SKM-1 treated with dmso at 0.1 percent for 144 hours (cell line): ENCODE measurements around the gene IMPG2.
"Not testable (repeated sequence)": the region's sequence is repeated elsewhere in the genome, so short reads cannot be mapped to it uniquely, and the experiment has no call there.

Experiments used
- DNase-seq: peaks from one replicate; lab custom pipeline; 2025; ENCODE audit not compliant: unreplicated experiment; lab: John Stamatoyannopoulos, UW

Gene IMPG2

DNA sequence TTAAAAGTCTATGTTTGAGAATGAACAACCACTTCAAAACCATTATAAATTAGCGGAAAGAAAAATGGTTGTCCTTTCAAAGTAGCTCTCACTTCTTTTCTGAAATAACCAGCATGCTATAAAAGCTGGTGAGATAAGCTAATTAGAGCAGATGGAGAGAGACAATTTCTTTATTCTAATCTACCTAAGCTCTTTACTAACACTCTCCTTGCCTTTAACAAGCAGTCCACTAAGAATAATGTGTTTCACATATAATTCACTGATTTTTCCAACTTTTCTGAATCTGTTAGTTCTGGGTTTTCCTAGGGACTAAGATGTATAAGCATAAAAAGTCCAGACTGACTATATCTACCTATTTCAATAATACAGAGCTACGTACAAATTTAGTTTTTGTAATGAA is at the start of gene IMPG2:
TSS of gene IMPG2 (minus strand) at position 101 of the 400 bp plus-strand sequence. CDS start 203 bp downstream, outside the sequence.
- DNase-seq = no peak

DNA sequence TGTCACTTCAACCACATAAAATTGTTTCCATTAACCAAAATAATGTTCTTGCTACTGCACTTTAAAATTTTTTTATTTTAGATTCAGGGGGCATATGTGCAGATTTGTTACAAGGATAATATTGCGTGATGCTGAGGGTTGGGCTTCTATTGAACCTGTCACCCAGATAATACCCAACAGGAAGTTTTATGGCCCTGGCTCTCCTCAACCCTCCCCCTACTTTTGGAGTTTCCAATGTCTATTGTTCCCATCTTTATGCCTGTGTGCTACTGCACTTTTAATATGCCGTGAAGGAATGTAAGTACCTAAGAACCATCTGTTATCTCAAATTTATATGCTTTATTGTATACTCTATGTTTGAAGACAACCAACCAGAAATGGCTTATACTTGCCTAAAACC is 42.0 kb upstream of the IMPG2 start:
- no peak for DNase-seq

DNA sequence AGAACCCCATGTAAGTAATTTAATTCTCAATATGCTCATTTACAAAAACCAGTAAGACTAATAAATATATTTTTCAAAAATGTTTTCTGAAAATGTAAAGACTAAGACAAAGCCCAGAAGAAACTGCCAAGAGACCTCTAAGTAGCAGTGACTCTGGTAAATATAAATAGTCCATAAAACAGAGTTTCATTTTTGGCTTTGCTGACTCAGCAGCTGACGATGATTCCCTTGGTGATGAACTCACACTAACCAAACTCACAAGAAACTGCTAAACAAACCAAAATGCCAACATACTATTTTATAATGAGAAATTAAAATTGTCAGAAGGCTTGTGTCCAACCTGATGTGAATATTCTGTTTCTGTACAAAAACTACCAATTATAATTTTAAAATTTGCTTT is 31.5 kb upstream of the IMPG2 start:
- DNase-seq = no peak

DNA sequence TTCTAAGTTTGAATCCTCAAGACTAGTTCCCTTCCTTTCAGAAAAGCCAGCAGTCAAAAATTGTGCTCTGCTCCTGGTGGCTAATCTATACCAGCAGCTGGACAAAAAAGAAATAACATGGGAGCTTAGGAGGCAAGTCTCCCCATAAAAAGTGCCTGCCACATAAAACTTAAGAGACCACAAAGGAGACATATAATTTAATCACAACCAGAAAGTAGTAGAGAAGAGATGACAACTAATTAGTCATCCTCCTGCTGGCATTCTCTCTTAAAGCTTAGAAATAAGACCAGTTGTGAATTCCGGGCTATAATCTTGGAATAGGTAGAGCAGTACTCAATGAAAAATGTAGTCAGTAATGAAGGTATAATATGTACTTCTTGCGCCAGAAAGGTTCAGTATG is 20.2 kb upstream of the IMPG2 start:
- DNase-seq = no peak

DNA sequence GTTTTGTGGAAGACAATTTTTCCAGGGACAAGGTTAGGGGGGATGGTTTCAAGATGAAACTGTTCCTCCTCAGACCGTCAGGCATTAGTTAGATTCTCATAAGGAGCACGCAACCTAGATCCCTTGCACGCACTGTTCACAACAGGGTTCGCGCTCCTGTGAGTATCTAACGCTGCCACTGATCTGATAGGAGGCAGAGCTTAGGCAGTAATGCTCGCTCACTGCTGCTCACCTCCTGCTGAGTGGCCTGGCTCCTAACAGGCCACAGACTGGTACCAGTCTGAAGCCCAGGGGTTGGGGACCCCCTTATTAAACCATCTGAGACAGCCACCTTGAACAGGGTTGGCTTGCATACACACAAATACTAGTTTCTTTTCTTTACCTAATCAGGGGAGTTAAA is 13.5 kb upstream of the IMPG2 start:
- DNase-seq = no peak

DNA sequence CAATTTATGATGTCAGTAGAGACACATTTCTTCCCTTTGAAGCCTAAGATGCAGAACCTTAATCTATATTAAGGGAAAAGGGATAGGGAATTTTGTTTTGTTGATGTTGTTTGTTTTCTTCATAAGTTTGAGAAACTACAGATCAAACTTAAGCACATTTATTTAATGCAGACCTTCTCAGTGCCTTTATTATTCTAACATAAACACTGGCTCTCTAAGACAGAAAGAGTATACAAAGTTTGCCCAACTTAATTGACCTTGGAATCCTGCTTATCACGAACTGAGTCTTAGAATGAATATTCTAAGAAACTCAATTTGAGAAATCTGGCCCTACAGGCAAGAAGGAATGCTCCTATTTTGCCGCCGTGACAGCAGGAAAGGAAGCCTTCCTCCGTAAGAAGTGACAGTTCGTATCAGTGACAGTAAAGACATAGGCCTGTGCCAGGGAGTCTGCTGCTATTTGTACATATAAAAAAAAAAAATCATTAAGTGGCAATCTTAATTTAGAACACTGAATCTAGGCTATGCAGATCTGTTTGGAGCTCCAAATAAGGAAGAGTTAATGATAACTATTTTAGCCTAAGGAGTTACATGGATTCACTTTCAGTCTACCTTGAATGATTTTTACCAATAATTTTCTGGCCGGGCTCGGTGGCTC is 8.8 kb upstream of the IMPG2 start:
- no peak for DNase-seq

DNA sequence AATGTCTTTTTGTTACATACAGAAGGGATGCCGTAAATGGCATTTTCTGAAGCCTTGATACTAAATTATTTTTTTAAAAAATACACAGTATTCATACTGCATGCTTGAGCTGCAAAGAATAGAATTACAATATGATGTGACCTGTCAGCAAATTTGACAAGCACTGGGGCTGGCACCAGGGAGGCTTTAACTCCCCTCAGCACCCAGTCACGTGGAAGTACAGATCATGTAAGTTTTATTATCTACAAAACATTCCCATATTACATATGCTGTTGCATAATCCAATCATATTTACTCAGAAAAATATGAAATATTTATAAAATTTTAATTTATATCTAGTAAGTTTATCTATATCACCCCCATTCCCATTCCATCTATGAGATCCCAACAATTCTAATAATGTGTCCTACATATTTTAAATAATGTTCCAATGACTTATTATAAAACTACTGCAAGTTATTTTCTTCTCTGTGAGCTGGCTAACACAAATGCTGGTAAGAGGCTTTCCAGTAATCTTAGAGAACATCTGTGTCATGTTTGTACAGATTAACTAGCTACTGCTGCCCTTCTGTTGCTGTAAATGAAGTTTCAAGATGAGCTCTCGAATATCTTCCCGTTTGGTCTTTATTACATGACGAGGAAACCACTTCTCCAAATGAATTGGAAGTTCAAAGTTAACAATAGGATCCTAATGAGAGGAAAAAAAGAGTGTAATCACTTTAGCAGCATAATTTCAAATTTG is 5.2 kb upstream of the IMPG2 start:
- DNase-seq = no peak

DNA sequence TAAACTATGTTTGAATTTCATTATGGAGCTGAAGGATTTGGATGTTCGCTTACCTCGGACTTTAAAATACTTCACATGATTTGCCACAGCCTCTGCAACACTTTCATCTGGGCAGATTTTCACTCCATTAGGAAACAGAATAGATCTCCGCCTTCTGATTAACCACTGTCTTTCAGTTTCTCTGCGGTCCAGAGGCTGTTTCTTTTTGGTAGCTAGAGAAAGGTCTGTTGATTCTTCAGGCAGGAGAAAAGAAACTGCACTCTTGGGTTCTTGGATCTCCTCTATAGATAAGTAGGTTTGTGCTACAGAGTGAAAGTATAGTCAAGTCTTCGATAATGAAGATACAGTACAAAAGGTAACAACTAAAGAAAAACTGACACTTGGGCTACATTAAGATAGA is 844 bp downstream of the IMPG2 start:
- no peak for DNase-seq

DNA sequence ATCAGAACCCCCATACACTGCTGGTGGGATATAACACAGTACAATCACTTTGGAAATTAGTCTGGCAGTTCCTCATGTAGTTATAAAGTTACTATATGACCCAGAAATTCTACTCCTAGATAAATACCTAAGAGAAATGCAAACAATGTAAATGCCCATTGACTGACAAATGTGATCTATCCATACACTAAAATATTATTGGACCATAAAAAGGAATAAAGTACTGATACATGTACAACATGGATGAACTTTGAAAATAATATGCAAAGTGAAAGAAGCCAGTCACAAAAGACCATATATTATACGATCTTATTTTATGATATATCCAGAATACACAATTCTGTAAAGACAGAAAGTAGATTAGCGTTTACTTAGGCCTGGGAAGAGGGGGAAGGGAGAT is 7.8 kb downstream of the IMPG2 start:
- no peak for DNase-seq

DNA sequence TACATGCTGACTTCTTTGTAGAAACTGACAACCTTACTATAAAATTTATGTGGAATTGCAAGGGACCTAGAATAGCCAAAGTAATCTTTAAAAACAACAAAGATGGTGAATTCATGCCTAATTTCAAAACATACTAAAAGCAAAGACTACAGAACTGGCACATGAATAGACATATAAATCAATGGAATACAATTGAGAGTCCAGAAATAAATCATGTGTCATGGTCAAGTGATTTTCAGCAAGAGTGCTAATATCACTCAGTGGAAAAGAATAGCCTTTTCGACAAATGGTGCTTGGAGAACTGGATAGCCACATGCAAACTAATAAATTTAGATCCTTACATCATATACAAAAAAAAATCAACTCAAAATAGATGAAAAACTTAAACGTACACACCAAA is 8.7 kb downstream of the IMPG2 start:
- DNase-seq = no peak

DNA sequence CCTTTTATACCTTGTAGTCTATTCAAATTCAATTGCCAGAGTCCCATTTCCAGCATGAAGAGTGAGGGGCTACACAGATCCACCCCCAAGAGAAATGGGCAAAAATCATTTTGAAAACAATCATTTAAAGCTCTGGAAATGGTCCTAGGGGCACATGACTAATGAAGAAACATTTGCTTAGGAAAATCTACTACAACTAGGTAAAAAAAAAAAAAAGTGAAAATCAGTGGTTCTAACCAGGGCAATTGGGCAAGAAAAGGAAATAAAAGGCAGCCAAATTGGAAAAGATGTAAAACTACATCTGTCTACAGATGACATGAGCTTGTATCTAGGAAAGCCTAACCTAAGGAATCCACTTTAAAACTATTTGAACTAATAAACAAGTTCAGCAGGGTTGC is 9.4 kb downstream of the IMPG2 start:
- no peak for DNase-seq

DNA sequence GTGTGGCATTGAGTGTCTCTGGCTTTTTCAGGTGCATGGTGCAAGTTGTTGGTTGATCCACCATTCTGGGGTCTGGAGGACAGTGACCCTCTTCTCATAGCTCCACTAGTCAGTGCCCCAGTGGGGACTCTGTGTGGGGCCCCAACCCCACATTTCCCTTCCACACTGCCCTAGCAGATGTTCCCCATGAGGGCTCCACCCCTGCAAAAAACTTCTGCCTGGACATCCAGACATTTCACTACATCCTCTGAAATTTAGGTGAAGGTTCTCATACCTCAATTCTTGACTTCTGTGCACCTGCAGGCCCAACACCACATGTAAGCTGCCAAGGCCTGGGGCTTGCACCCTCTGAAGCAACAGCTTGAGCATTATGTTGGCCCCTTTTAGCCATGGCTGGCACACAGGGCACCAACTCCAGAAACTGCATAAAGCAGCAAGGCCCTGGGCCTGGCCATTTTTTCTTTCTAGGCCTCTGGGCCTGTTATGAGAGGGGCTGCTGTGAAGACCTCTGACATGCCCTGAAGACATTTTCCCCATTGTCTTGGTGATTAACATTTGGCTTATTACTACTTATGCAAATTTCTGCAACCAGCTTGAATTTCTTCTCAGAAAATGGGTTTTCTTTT is 12.1 kb downstream of the IMPG2 start:
- DNase-seq = not testable (repeated sequence)

DNA sequence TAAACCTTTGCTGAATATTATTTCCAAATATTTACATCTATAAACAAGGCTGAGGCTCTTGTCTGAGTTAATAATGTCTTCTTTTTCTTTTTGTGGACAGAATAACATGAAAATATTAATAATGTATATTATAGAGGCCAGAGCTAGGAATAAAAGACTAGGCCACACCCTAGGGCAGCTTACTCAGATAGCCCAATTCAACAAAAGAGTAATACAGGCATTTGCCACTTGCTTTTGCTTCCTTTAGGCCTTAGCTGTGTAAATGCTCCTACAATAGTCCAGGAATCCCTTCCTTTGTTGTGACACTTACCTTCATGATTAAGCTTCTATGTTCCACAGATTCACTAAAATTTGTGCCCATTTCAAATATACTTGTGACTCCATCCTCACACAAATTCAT is 16.5 kb downstream of the IMPG2 start:
- no peak for DNase-seq

DNA sequence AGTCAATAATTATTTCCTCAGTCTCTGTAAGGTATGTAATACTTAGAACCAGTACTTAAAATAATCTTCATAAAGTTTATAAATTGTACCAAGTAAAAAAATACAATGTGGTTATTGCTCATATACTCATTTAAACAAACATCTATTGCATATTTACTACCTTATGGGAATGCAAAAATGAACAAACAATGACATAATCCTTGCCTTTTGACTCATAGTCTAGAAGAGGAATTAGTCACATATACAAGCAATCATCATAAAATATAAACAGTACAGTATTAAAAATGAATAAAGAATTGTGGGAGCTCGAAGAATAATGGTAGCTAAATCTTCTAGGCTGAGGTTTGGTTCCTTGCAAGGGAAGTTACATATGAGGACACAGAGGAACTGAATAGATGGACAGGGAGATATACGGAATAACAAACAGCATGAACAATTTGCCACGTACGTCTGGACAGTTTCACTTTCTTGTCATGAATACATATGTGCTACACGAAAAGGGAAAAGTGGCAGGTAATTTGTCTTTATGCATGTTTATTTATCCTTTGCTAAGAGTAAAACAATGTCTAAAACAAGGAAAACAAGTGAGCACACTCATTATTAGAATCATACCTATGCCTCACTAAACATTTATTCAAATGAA is 17.2 kb downstream of the IMPG2 start:
- no peak for DNase-seq

DNA sequence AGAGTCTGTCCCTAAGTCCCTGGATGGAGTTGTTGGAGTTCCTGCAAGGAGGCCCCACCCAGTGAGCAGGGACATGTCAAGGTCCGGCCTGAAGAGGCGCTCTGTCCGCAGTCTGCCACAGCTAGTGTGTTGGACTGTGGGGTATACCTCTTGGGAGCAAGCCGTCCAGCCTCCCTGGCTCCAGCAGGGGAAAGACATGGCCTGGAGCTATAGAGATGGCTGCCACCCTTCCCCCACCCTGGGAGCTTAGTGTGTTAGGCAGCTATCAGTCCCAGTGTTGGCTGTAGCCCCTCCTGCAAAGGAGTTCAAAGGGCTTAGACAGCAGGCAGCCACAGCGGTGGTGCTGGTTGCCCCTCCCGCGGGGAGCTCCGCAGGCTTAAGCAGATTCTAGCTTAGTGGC is 20.3 kb downstream of the IMPG2 start:
- DNase-seq = no peak

DNA sequence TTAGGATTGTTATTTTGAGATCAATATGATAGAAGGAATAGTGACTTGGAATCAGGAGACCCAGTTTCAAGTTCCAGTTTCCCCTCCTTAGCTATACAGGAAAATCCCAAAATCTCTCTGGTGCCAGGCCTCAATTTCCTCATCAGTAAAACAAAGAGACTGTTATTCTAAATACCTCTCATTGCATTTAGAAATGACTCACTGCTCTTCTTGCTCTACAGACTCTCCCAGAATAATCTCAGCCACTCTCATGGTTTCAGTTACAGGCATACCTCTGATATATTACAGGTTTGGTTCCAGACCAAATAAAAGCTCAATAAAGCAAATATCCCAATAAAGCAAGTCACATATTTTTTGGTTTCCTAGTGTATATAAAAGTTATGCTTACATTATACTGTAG is 28.3 kb downstream of the IMPG2 start:
- no peak for DNase-seq

DNA sequence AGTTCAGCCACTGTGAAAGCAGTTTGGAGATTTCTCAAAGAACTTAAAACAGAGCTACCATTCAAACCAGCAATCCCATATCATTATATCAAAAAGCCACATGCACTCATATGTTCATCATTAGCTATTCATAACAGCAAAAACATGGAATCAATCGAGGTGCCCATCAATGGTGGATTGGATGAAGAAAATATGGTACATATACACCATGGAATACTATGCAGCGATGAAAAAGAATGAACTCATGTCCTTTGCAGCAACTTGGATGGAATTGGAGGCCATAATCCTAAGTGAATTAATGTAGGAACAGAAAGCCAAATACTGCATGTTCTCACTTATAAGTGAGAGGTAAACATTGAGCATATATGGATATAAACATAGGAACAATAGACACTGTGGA is 32.1 kb downstream of the IMPG2 start:
- DNase-seq = no peak

DNA sequence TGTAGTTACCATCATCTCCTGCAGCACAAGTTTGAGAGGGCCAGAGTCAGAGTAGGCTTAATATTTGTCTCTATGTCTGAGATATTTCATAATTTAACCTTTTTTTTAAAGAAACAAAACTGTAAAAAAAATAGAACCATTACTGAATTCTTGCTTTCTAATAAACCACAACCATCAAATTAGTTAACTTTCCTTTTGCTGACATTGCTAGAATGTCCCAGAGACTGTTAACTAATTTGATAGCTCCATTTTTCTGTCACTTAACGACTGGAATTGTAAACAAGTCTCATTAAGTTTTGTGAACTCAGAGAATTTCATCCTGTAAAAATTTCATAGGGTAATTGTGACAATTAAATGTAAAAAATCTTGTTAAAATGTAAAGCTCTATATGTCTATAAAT is 35.6 kb downstream of the IMPG2 start:
- no peak for DNase-seq

DNA sequence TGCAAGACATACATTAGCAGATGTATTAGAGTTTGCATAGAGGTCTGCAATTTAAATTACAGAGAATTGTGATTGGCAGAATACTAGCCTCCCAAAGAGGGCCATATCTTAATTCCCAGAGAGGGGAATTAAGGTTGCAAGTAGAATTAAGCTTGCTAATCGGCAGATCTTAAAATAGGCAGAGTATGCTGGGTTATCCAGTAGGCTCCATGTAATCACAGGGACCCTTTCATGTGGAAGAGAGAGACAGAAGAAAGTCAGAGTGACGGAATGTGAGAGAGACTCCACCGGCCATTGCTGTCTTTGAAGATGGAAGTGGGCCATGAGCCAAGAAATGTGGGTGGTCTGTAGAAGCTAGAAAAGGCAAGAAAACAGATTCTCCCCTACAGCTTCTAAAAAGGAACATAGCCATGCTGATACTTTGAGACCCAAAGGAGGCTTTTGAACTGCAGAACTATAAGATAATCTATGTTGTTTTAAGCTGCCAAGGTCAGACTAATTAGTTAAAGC is 38.8 kb downstream of the IMPG2 start:
- no peak for DNase-seq

DNA sequence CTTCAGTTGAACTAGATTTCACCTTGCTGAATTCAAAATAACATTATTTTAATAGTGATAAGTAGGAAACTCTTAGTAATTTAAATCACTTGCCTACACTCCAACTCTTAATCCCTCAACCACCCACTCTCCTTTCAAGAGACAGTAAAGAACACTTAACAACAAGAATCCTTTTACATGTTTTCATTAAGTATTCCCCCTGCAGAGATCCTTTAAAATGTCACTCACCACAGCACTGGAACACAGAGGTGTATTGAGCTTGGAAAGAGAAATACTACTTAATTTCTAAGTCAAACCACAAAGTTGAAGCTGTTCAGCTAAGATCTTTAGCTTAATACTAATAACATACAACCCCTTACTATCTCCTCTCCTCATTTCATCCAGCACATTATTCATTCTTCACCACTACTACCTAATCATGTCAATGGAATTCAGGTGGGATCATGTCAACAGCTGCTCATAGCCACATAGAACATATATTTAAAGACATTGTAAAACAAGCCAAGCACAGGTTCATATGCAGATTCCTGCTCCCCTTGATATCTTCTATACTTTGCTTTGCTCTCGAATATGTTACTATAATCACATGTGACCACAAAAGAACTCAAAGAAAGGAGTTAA is 40.5 kb downstream of the IMPG2 start:
- DNase-seq = no peak

DNA sequence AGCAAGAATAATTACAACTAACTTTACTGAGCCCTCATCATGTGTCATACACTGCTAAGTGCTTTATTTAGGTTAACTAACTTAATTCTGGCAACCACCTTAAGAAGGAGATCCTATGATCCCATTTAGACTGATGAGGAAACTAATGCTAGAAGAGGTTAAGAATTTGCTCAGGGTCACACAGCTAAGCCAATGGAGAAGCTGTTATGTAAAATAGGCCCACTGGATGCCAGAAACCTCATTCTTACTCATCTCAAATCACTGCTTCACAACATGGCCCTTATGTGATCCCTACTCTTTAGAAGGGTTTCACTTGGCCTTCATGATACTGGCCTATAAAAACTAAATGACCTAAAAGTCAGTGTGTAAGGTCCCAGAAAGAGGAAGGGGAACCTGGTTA is 41.2 kb downstream of the IMPG2 start:
- no peak for DNase-seq
